ENCODE measurements around the gene ZFP1.
"Not testable (repeated sequence)": the region's sequence is repeated elsewhere in the genome, so short reads cannot be mapped to it uniquely, and the experiment has no call there.

ZFP1 gene

GRCh38 chr16:75205438-75205837 is 57.1 kb downstream of the ZFP1 start:
- not testable (repeated sequence) for DNase-seq

GRCh38 chr16:75205961-75206748 is 57.8 kb downstream of the ZFP1 start:
- DNase-seq = not testable (repeated sequence)

- DNase-seq = no peak
Observed at GRCh38 chr16:75206749-75207451, 58.6 kb downstream of the ZFP1 start, which contains the start of gene CTRB2. TSS of gene CTRB2 (minus strand) at chr16:75207161. CDS start at chr16:75207141, 20 bp downstream.

GRCh38 chr16:75207831-75208230 is 59.5 kb downstream of the ZFP1 start:
- DNase-seq = no peak

GRCh38 chr16:75208242-75208825 is 60.0 kb downstream of the ZFP1 start:
- DNase-seq = no peak

GRCh38 chr16:75208861-75209505 is 60.7 kb downstream of the ZFP1 start:
- DNase-seq = no peak

- DNase-seq = not testable (repeated sequence)
Observed at GRCh38 chr16:75209514-75209913, 61.2 kb downstream of the ZFP1 start.

- no peak for DNase-seq
Observed at GRCh38 chr16:75209944-75210343, 61.6 kb downstream of the ZFP1 start.

- not testable (repeated sequence) for DNase-seq
Observed at GRCh38 chr16:75211286-75211685, 63.0 kb downstream of the ZFP1 start.

GRCh38 chr16:75216127-75216526 is 67.8 kb downstream of the ZFP1 start:
- DNase-seq = no peak

GRCh38 chr16:75216576-75216975 is 68.3 kb downstream of the ZFP1 start:
- no peak for DNase-seq

- DNase-seq = no peak
Observed at GRCh38 chr16:75217389-75217851, 69.1 kb downstream of the ZFP1 start.

- no peak for DNase-seq
Observed at GRCh38 chr16:75218256-75219076, 70.1 kb downstream of the ZFP1 start, which contains the start of gene CTRB1. TSS of gene CTRB1 (plus strand) at chr16:75218988. CDS start at chr16:75219008, 20 bp downstream.

- no peak for DNase-seq
Observed at GRCh38 chr16:75219088-75219487, 70.8 kb downstream of the ZFP1 start.

GRCh38 chr16:75219838-75220237 is 71.5 kb downstream of the ZFP1 start:
- no peak for DNase-seq

Data from NCI-H187 (cell line).